ENCODE measurements around the gene KLHL6. TPM values are rescaled to one million over a fixed set of nuclear protein-coding genes. Genes with fewer than 3 reads are reported as not detected.
A peak's percentile ranks its signal among the peaks of the same experiment; 100 is the strongest.

Gene KLHL6
- total and polyA plus RNA-seq, 4 donors, result 0.42 to 3.8 (median 1.0) TPM

DNA sequence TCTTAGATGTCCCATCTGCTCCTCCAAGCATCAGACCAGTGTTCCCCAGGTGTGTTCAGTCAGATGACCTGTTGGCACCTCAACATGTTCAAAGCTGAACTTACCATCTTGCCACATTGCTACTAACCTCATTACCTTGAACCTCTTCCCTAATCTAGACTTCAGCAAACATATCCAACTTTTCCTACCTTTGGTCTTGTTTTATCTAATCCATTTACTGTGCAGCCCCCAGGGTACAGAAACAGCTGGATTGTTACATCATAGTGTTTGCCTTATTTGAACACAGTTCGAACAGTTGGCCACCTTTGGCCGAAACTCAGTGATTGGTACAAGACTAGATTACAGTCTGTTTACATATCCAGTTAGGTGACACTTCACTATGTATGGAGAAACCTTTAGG, 91.0 kb downstream of the KLHL6 start (continued):
- peak; percentile 70 for TF ChIP-seq REST (IDR thresholded peaks at IDR 0.05)
- TF ChIP-seq FOXA2 (IDR thresholded peaks at IDR 0.05), result peak; percentile 84
- peak; percentile 95 to 98 for TF ChIP-seq RXRA (IDR thresholded peaks at IDR 0.05)
- TF ChIP-seq CTCF (IDR thresholded peaks at IDR 0.05; ENCODE audit: low read depth, low read length, missing input control), result no peak
- TF ChIP-seq TAF1 (conservative IDR thresholded peaks at IDR 0.05), result no peak
- TF ChIP-seq JUND (IDR thresholded peaks at IDR 0.05), result peak; percentile 59 to 92

DNA sequence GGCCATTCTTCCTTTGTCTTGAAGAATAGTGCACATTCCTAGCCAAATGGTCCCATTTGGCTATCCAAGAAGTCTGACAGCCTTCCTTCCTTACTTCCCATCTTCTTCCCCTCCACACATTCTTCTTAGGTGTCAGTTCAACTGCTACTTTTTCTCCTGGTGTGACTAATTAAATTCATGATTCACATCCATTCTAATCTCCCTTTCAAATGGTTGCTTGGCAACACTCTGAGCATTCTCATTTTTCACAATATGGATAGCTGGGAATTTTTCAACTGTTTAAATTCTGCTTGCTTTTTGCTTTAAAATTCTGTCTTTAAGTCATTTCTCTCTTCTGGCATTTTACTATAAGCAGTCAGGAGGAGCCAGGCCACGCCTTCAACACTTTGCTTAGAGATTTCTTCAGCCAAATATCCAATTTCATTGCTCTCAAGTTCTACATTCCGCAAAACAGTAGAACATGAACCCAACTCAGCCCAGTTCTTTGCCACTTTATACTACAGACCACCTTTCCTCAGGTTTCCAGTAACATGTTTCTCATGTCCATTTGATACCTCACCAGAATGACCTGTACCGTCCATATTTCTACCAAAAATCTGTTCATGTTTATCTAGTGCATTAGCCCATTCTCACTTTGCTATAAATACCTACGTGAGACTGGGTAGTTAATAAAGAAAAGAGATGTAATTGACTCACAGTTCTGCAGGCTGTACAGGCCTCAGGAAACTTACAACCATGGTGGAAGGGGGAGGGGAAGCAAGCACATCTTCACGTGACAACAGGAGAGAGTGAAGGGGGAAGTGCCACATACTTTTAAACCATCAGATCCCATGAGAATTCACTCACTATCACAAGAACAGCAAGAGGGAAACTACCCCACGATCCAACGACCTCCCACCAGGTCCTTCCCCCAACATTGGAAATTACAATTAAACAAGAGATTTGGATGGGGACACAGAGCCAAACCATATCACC, 95.1 kb downstream of the KLHL6 start:
- TF ChIP-seq SP1 (IDR thresholded peaks at IDR 0.05) (no peak), HNF4A (conservative IDR thresholded peaks at IDR 0.05) (no peak), NR2F2 (IDR thresholded peaks at IDR 0.05) (no peak), EGR1 (IDR thresholded peaks at IDR 0.05; ENCODE audit: low read depth in 2 of 2) (no peak), HNF4G (IDR thresholded peaks at IDR 0.05) (no peak), FOXA2 (IDR thresholded peaks at IDR 0.05) (no peak), RAD21 (IDR thresholded peaks at IDR 0.05) (no peak), GABPA (IDR thresholded peaks at IDR 0.05 in 1 of 2, conservative IDR thresholded peaks at IDR 0.05 in 1 of 2) (no peak), FOXA1 (IDR thresholded peaks at IDR 0.05) (no peak), CTCF (IDR thresholded peaks at IDR 0.05; ENCODE audit: low read depth, low read length, missing input control) (no peak), REST (IDR thresholded peaks at IDR 0.05) (no peak), RXRA (IDR thresholded peaks at IDR 0.05) (no peak), YY1 (IDR thresholded peaks at IDR 0.05) (no peak)
- TF ChIP-seq, protein P1, sequence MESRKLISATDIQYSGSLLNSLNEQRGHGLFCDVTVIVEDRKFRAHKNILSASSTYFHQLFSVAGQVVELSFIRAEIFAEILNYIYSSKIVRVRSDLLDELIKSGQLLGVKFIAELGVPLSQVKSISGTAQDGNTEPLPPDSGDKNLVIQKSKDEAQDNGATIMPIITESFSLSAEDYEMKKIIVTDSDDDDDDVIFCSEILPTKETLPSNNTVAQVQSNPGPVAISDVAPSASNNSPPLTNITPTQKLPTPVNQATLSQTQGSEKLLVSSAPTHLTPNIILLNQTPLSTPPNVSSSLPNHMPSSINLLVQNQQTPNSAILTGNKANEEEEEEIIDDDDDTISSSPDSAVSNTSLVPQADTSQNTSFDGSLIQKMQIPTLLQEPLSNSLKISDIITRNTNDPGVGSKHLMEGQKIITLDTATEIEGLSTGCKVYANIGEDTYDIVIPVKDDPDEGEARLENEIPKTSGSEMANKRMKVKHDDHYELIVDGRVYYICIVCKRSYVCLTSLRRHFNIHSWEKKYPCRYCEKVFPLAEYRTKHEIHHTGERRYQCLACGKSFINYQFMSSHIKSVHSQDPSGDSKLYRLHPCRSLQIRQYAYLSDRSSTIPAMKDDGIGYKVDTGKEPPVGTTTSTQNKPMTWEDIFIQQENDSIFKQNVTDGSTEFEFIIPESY (IDR thresholded peaks at IDR 0.05), result no peak
- TF ChIP-seq, protein P2, sequence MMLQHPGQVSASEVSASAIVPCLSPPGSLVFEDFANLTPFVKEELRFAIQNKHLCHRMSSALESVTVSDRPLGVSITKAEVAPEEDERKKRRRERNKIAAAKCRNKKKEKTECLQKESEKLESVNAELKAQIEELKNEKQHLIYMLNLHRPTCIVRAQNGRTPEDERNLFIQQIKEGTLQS (IDR thresholded peaks at IDR 0.05), result no peak
- no peak for DNase-seq (ENCODE audit: low spot score)
- Histone ChIP-seq H3K9ac (ENCODE audit: low read depth in 1 of 2, low read length in 2 of 2) (no peak overlapping the region), H3K4me1 (ENCODE audit: control insufficient read depth in 4 of 4, insufficient read depth in 4 of 4, low read length in 3 of 4) (peaks cover 0 to 8% (median 3%) of the 10 kb centered on the region in 4 donors), H3K27ac (ENCODE audit: low read depth in 1 of 2, low read length in 2 of 2) (no peak overlapping the region), H3K36me3 (ENCODE audit: control insufficient read depth in 4 of 4, insufficient read depth in 3 of 4, low read depth in 1 of 4, low read length in 3 of 4) (peaks cover 0 to 2% (median under 1%) of the 10 kb centered on the region in 4 donors), H3K27me3 (ENCODE audit: control insufficient read depth in 4 of 4, insufficient read depth in 4 of 4, low read length in 3 of 4) (no peaks in the 10 kb centered on the region), H3K4me3 (ENCODE audit: low read depth in 1 of 3, low read length in 3 of 3) (no peak overlapping the region), H3K9me3 (ENCODE audit: control insufficient read depth in 4 of 4, low read length in 3 of 4) (no peaks in the 10 kb centered on the region)
- 92% methylated on average over 7 of the region's 7 CpGs for WGBS

Data from liver (tissue), 9 donors.